HepG2 (cell line): ENCODE measurements around the gene RBM18. TPM values are rescaled to one million over a fixed set of nuclear protein-coding genes. Genes with fewer than 3 reads are reported as not detected.

Experiments used
- ELF3 ChIP-seq: IDR thresholded peaks from 2 replicates; pipeline ENCODE4 v1.6.1; 2016; ENCODE audit warnings: missing genetic modification reagents, missing compliant biosample characterization
- FOXP1 ChIP-seq, 2 experiments: fragments of 450-650 bp in 1 of 2; IDR thresholded peaks; 2 replicates each; pipeline ENCODE4 v1.6.1; 2017 to 2018; ENCODE audit warnings: antibody characterized with exemption in 1 of 2
- FOXP4 ChIP-seq: sonication (generic); formaldehyde crosslinking; IDR thresholded peaks from 2 replicates; pipeline ENCODE4 v1.4.0; 2020; ENCODE audit warnings: missing genetic modification reagents
- HNF1A ChIP-seq, 2 experiments: sonication (generic) in 1 of 2; formaldehyde crosslinking in 1 of 2; IDR thresholded peaks; 2 replicates each; pipeline versions ENCODE4 v1.4.0 to v1.6.1; 2016 to 2020; ENCODE audit warnings: borderline replicate concordance in 1 of 2, low read depth in 1 of 2, mild to moderate bottlenecking in 1 of 2, missing genetic modification reagents in 1 of 2
- HNRNPL ChIP-seq: fragments of 200-400 bp; formaldehyde crosslinking; IDR thresholded peaks from 2 replicates; pipeline ENCODE4 v1.6.1; 2017; ENCODE audit warnings: mild to moderate bottlenecking, low read depth, low read length
- PAXIP1 ChIP-seq: sonication (generic); formaldehyde crosslinking; conservative IDR thresholded peaks from 2 replicates; pipeline ENCODE4 v1.4.0; 2020; ENCODE audit warnings: mild to moderate bottlenecking, missing genetic modification reagents, moderate library complexity
- PPARG ChIP-seq: conservative IDR thresholded peaks from 2 replicates; pipeline ENCODE4 v1.6.1; 2016; ENCODE audit warnings: missing biosample characterization, missing genetic modification reagents
- ZBTB25 ChIP-seq: IDR thresholded peaks from 2 replicates; pipeline ENCODE4 v1.6.1; 2018; ENCODE audit warnings: missing genetic modification reagents
- ZBTB37 ChIP-seq: sonication (generic); formaldehyde crosslinking; IDR thresholded peaks from 2 replicates; pipeline ENCODE4 v1.4.0; 2020; ENCODE audit warnings: mild to moderate bottlenecking, missing genetic modification reagents
- ZC3H13 ChIP-seq: sonication (generic); formaldehyde crosslinking; IDR thresholded peaks from 2 replicates; pipeline ENCODE4 v1.8.1; 2023; ENCODE audit warnings: mild to moderate bottlenecking, missing genetic modification reagents, moderate library complexity
- ZNF18 ChIP-seq: sonication (generic); formaldehyde crosslinking; IDR thresholded peaks from 2 replicates; pipeline ENCODE4 v1.8.0; 2022; ENCODE audit warnings: mild to moderate bottlenecking, missing genetic modification reagents; ENCODE audit not compliant: insufficient replicate concordance
- ZNF660 ChIP-seq: sonication (generic); formaldehyde crosslinking; IDR thresholded peaks from 2 replicates; pipeline ENCODE4 v1.5.1; 2020; ENCODE audit warnings: mild to moderate bottlenecking, low read depth, missing genetic modification reagents, borderline replicate concordance
- polyA plus RNA-seq, 8 experiments: library from polyadenylated mRNA; depleted of rRNA in 3 of 8; stranded (reverse) in 7 of 8; unstranded in 1 of 8; fragments of >200 nt; fragmentation: Illumina TruSeq in 4 of 8; extraction: Trizol in 4 of 8; gene quantifications; 2 replicates each; pipeline versions ENCODE4 v1.2.1 to v1.2.3, GENCODE V29; 2011 to 2016; ENCODE audit warnings: low read depth in 4 of 8, missing spikeins in 1 of 8, mixed read lengths in 1 of 8; ENCODE audit not compliant: insufficient read depth in 1 of 8
- total RNA-seq, 5 experiments: library from RNA; depleted of rRNA; stranded (reverse); fragments of >200 nt; fragmentation: Illumina TruSeq; extraction: Trizol; gene quantifications; 2 replicates each; pipeline ENCODE4 v1.2.3, GENCODE V29; 2016; ENCODE audit warnings: low read depth in 1 of 5

The RBM18 gene
- total and polyA plus RNA-seq, 2 of the 13 experiments (the other 11 are each of a cell fraction or from before 2014, with no cell fraction given), result 12.6 to 16.6 TPM

- peak; percentile 50; the same call in 1 of the 2 replicates for TF ChIP-seq FOXP4 (CRISPR knock-in tag)
- TF ChIP-seq ZBTB25 (CRISPR knock-in tag), result peak; percentile 37; the same call in 1 of the 2 replicates
- TF ChIP-seq ZBTB37, result peak; percentile 61; the same call in 1 of the 2 replicates
- peak; percentile 100 for TF ChIP-seq HNRNPL
- no peak for TF ChIP-seq HNF1A (IDR thresholded peaks at IDR 0.05; ENCODE audit: low read depth)
- TF ChIP-seq HNF1A (CRISPR knock-in tag; IDR thresholded peaks at IDR 0.05; ENCODE audit: borderline replicate concordance), result peak; percentile 9; the same call in 1 of the 2 replicates
- TF ChIP-seq ZNF660, result no peak
- no peak for TF ChIP-seq ZNF18 (CRISPR knock-in tag)
- TF ChIP-seq PPARG (CRISPR knock-in tag), result peak; percentile 73; the same call in 1 of the 2 replicates
- TF ChIP-seq PAXIP1, result peak; percentile 60
- TF ChIP-seq FOXP1 (IDR thresholded peaks at IDR 0.05), result no peak
- TF ChIP-seq FOXP1 (CRISPR knock-in tag; IDR thresholded peaks at IDR 0.05), result peak; percentile 34; the same call in 1 of the 2 replicates
- TF ChIP-seq ZC3H13 (CRISPR knock-in tag), result no peak
- TF ChIP-seq ELF3 (CRISPR knock-in tag), result 0 out of 2 replicates have a peak, but pooled peaks have one; percentile 16
Observed at GRCh38 chr9:122190597-122191381, 73.9 kb downstream of the RBM18 start (continued).
